Neural cell (in vitro differentiated cells): ENCODE measurements around the gene GAA. TPM values are rescaled to one million over a fixed set of nuclear protein-coding genes. Genes with fewer than 3 reads are reported as not detected.

Experiments
- H2AFZ ChIP-seq: fragments of 200-600, 300-800 bp; sonication (generic), shearing (Covaris generic); 2 replicates; pipeline ENCODE4 v1.6.0; 2014; ENCODE audit warnings: low read depth, mild to moderate bottlenecking, antibody characterized with exemption, low read length, moderate library complexity
- H3F3A ChIP-seq: fragments of 200-600 bp; shearing (Covaris generic); 2 replicates; pipeline ENCODE4 v1.6.1; 2016; ENCODE audit warnings: mild to moderate bottlenecking, moderate library complexity, mixed read lengths, antibody characterized with exemption, low read length; ENCODE audit not compliant: insufficient read depth, poor library complexity, severe bottlenecking
- H3K27ac ChIP-seq: fragments of 200-600, 300-800 bp; sonication (generic), shearing (Covaris generic); 2 replicates; pipeline ENCODE4 v1.5.1; 2014; ENCODE audit warnings: mild to moderate bottlenecking, low read length, moderate library complexity
- H3K27me3 ChIP-seq: fragments of 300-800, 200-600 bp; sonication (generic), shearing (Covaris generic); 2 replicates; pipeline ENCODE4 v1.6.0; 2014; ENCODE audit warnings: mild to moderate bottlenecking, low read depth, low read length, moderate library complexity; ENCODE audit not compliant: insufficient read depth
- H3K36me3 ChIP-seq: fragments of 300-800, 200-600 bp; sonication (generic), shearing (Covaris generic); 2 replicates; pipeline ENCODE4 v1.5.1; 2014; ENCODE audit warnings: mild to moderate bottlenecking, antibody characterized with exemption, low read length, moderate library complexity; ENCODE audit not compliant: insufficient read depth
- H3K4me2 ChIP-seq: fragments of 300-800, 200-600 bp; sonication (generic), shearing (Covaris generic); 2 replicates; pipeline ENCODE4 v1.6.0; 2014; ENCODE audit warnings: mild to moderate bottlenecking, low read length
- H3K4me3 ChIP-seq: fragments of 300-800, 200-600 bp; sonication (generic), shearing (Covaris generic); 2 replicates; pipeline ENCODE4 v1.5.1; 2014; ENCODE audit warnings: mild to moderate bottlenecking, low read length, moderate library complexity
- H3K79me2 ChIP-seq: fragments of 200-600 bp; shearing (Covaris generic); replicated peaks from 2 replicates; pipeline ENCODE4 v1.6.0; 2014; ENCODE audit warnings: mild to moderate bottlenecking, low read length, moderate library complexity; ENCODE audit not compliant: insufficient read depth
- H3K9ac ChIP-seq: fragments of 300-800, 200-600 bp; sonication (generic), shearing (Covaris generic); 2 replicates; pipeline ENCODE4 v1.6.1; 2016; ENCODE audit warnings: mild to moderate bottlenecking, low read length, mixed read lengths
- H3K9me2 ChIP-seq: fragments of 200-600 bp; shearing (Covaris generic); 2 replicates; pipeline ENCODE4 v1.6.1; 2016; ENCODE audit warnings: mild to moderate bottlenecking, low read length, mixed read lengths; ENCODE audit not compliant: insufficient read depth
- H3K9me3 ChIP-seq: fragments of 200-600, 300-800 bp; sonication (generic), shearing (Covaris generic); 2 replicates; pipeline ENCODE4 v1.6.1; 2016; ENCODE audit warnings: mild to moderate bottlenecking, mixed run types, low read length, moderate library complexity, mixed read lengths
- H4K20me1 ChIP-seq: fragments of 200-600 bp; shearing (Covaris generic); 2 replicates; pipeline ENCODE4 v1.6.1; 2016; ENCODE audit warnings: mild to moderate bottlenecking, mixed run types; ENCODE audit not compliant: insufficient read depth
- CTCF ChIP-seq: fragments of 450-650 bp; IDR thresholded peaks from 2 replicates; pipeline ENCODE4 v1.5.1; 2014; ENCODE audit warnings: antibody characterized with exemption, mild to moderate bottlenecking, moderate library complexity; ENCODE audit not compliant: poor library complexity, severe bottlenecking
- EP300 ChIP-seq: fragments of 450-650 bp; conservative IDR thresholded peaks from 2 replicates; pipeline ENCODE4 v1.6.1; 2014; ENCODE audit warnings: antibody characterized with exemption, mild to moderate bottlenecking, moderate library complexity; ENCODE audit not compliant: poor library complexity, severe bottlenecking
- EZH2 ChIP-seq: fragments of 200-600, 300-800 bp; shearing (Covaris generic), sonication (generic); IDR thresholded peaks from 2 replicates; pipeline ENCODE4 v1.6.1; 2014; ENCODE audit warnings: antibody characterized with exemption, low read length, borderline replicate concordance, mild to moderate bottlenecking; ENCODE audit not compliant: insufficient read depth, poor library complexity, severe bottlenecking
- MXI1 ChIP-seq: fragments of 450-650 bp; conservative IDR thresholded peaks from 2 replicates; pipeline ENCODE4 v1.6.1; 2014; ENCODE audit warnings: antibody characterized with exemption, mild to moderate bottlenecking; ENCODE audit not compliant: poor library complexity, severe bottlenecking
- POLR2AphosphoS5 ChIP-seq: IDR thresholded peaks from 2 replicates; pipeline ENCODE4 v1.6.1; 2012
- RAD21 ChIP-seq: fragments of 450-650 bp; conservative IDR thresholded peaks from 2 replicates; pipeline ENCODE4 v1.6.1; 2014; ENCODE audit warnings: antibody characterized with exemption, mild to moderate bottlenecking, moderate library complexity
- REST ChIP-seq: IDR thresholded peaks from 2 replicates; pipeline ENCODE4 v1.6.1; 2012; ENCODE audit warnings: borderline replicate concordance
- SMC3 ChIP-seq: fragments of 450-650 bp; conservative IDR thresholded peaks from 2 replicates; pipeline ENCODE4 v1.6.1; 2014; ENCODE audit warnings: antibody characterized with exemption, mild to moderate bottlenecking, moderate library complexity; ENCODE audit not compliant: poor library complexity
- TAF1 ChIP-seq: IDR thresholded peaks from 2 replicates; pipeline ENCODE4 v1.6.1; 2012; ENCODE audit warnings: low read depth
- polyA plus RNA-seq: library from polyadenylated mRNA; depleted of rRNA; stranded (reverse); fragments of >200 nt; gene quantifications from 2 replicates; pipeline ENCODE4 v1.2.3, GENCODE V29; 2014

The GAA gene
- polyA plus RNA-seq, 1 donor from 2014 or later = 58.9 TPM

- H4K20me1 ChIP-seq = no peaks in the 10 kb centered on the region
- no peaks in the 10 kb centered on the region for H3K27me3 ChIP-seq
- no peak overlapping the region for H3K4me3 ChIP-seq
- H3K36me3 ChIP-seq = no peaks in the 10 kb centered on the region
- H3K9me3 ChIP-seq = no peaks in the 10 kb centered on the region
- TF ChIP-seq POLR2AphosphoS5 (no peak), EP300 (no peak), CTCF (no peak)
- no peak overlapping the region for H3K9ac ChIP-seq
- H3K9me2 ChIP-seq = no peaks in the 10 kb centered on the region
- H3F3A ChIP-seq = no peaks in the 10 kb centered on the region
- peaks cover 1% of the 10 kb centered on the region for H3K79me2 ChIP-seq
- no peak overlapping the region for H2AFZ ChIP-seq
- H3K27ac ChIP-seq = no peak overlapping the region
- H3K4me2 ChIP-seq = no peak overlapping the region
These were observed 6.0 kb downstream of the GAA start for GRCh38 chr17:80107231-80108021.

GRCh38 chr17:80108036-80108971, 6.9 kb downstream of the GAA start:
- TF ChIP-seq REST (no peak), EZH2 (no peak), RAD21 (no peak), EP300 (no peak), CTCF (no peak), POLR2AphosphoS5 (no peak), TAF1 (no peak), MXI1 (no peak), SMC3 (no peak)
- Histone ChIP-seq H3K9me2 (no peaks in the 10 kb centered on the region), H3K27me3 (no peaks in the 10 kb centered on the region), H3K9ac (no peak overlapping the region), H3K79me2 (no peaks in the 10 kb centered on the region), H2AFZ (no peak overlapping the region), H3F3A (no peaks in the 10 kb centered on the region), H3K4me3 (no peak overlapping the region), H3K27ac (no peak overlapping the region), H3K9me3 (no peaks in the 10 kb centered on the region), H3K4me2 (no peak overlapping the region), H4K20me1 (no peaks in the 10 kb centered on the region), H3K36me3 (no peaks in the 10 kb centered on the region)
